ENCODE data around the gene ROS1. TPM values are rescaled to one million over a fixed set of nuclear protein-coding genes. Genes with fewer than 3 reads are reported as not detected.

Gene ROS1
- total and polyA plus RNA-seq, 10 of the 15 experiments (the other 5 are each of a cell fraction or from before 2014, with no cell fraction given), result under 0.01 to 0.07 (median 0.03) TPM; not detected in 5

- TF ChIP-seq ZBTB33 (IDR thresholded peaks at IDR 0.05), result no peak
- TF ChIP-seq USF1 (IDR thresholded peaks at IDR 0.05; ENCODE audit: borderline replicate concordance, extremely low read length, insufficient read depth, low read depth, low read length), result no peak
- no peak for TF ChIP-seq SMAD5 (IDR thresholded peaks at IDR 0.05; ENCODE audit: low read depth)
- no peak for TF ChIP-seq SPI1 (IDR thresholded peaks at IDR 0.05; ENCODE audit: borderline replicate concordance, insufficient read depth, low read depth, low read length)
- no peak for TF ChIP-seq STAT3 (IDR thresholded peaks at IDR 0.05; ENCODE audit: low read depth, low read length)
- no peak for TF ChIP-seq RCOR1 (conservative IDR thresholded peaks at IDR 0.05; ENCODE audit: low read depth, low read length)
- TF ChIP-seq MYB (IDR thresholded peaks at IDR 0.05; ENCODE audit: borderline replicate concordance, low read depth, low read length), result no peak
- TF ChIP-seq ZBED1 (IDR thresholded peaks at IDR 0.05; ENCODE audit: borderline replicate concordance), result no peak
- no peak for TF ChIP-seq E2F8 (IDR thresholded peaks at IDR 0.05; ENCODE audit: low read depth, partially characterized antibody)
- TF ChIP-seq CHD1 (IDR thresholded peaks at IDR 0.05; ENCODE audit: low read depth, low read length), result no peak
Observed at GRCh38 chr6:117275205-117275604, 150.5 kb downstream of the ROS1 start (continued).

All from GM12878 (cell line).